Right atrium auricular region (tissue), 2 donors: Measurements from ENCODE around the gene RFPL2. TPM values are rescaled to one million over a fixed set of nuclear protein-coding genes. Genes with fewer than 3 reads are reported as not detected.

Source experiments
- DNase-seq: peaks from one replicate; pipeline ENCODE4 v3.0.0-alpha.2; 2019; ENCODE audit warnings: low spot score
- H3K27ac ChIP-seq, 2 donors: fragments of 200-600 bp; sonication (generic); 1 replicate in 1 of 2; 2 replicates in 1 of 2; pipeline ENCODE4 v1.5.1; 2016 to 2019
- H3K27me3 ChIP-seq, 2 donors: fragments of 200-600 bp; sonication (generic); one replicate each; pipeline versions ENCODE4 v1.5.1 to v1.6.0; 2017 to 2019
- H3K36me3 ChIP-seq: fragments of 200-600 bp; sonication (generic); one replicate; pipeline ENCODE4 v1.5.1; 2016
- H3K4me1 ChIP-seq, 2 donors: fragments of 200-600 bp; sonication (generic); one replicate each; pipeline versions ENCODE4 v1.5.1 to v1.6.0; 2017 to 2019
- H3K4me3 ChIP-seq, 2 donors: fragments of 200-600 bp; sonication (generic); 1 replicate in 1 of 2; 2 replicates in 1 of 2; pipeline ENCODE4 v1.5.1; 2017 to 2019; ENCODE audit warnings: mild to moderate bottlenecking in 1 of 2, moderate library complexity in 1 of 2
- H3K9me3 ChIP-seq, 2 donors: fragments of 200-600 bp; sonication (generic); one replicate each; pipeline ENCODE4 v1.5.1; 2019
- CTCF ChIP-seq, 2 donors: fragments of 200-600 bp; sonication (generic); IDR thresholded peaks; one replicate each; pipeline ENCODE4 v1.5.1; 2019; ENCODE audit warnings: antibody characterized with exemption in 2 of 2
- total RNA-seq, 2 donors: library from RNA; depleted of rRNA; stranded (reverse); fragments of >200 nt; gene quantifications; one replicate each; pipeline ENCODE4 v1.1.0, GENCODE V29; 2016

Gene RFPL2
- total RNA-seq: not detected

DNA sequence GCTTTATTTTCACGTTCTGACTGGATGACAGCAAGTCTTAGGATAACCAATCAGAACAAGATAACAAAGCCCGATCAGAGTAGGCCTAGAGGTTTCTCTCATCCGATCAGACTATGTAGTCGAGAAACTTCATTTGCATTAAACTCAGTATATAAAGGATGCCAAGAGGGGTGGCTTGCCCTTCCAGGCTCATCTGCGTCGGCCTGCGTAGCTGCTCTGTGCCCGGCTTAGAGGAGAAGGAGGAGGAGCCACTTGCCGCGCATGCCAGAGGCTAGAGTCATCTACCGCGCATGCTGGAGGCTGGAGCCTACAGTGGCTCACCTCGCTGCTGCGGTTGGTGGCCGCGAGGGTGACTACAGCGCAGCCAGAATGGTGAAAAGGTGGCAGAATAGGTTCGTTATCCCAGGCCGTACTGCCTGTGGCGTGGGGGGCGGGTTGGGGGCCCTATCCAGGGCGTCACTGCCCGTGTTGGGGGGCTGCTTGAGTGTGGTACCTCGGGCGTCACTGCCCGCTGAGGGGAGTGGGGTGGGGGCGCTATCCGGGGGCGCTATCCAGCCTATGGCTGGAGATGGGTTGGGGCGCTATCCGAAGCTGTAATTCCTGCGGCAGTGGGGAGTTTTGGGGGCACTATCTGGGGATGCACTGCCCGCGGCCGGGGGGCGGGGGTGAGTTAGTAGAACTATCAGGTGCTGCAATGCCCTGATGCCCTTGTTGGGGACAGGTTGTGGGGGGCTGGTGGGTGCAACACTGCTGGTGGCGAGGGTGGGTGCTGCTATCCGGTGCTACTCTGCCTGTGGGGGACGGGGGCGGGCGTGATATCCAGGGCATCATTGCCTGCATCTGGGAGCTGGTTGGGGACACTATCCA lies at the start of gene RFPL2:
Gene RFPL2 (minus strand): TSS at position 218 of the 867 bp plus-strand sequence. CDS start 2,622 bp downstream, outside the sequence.
- TF ChIP-seq CTCF (IDR thresholded peaks at IDR 0.05): no peak
- H3K27me3 ChIP-seq: no peaks in the 10 kb centered on the region
- H3K36me3 ChIP-seq: no peaks in the 10 kb centered on the region
- peak within 1 kb of the TSS in 1 of 2 donors; percentile 38 for H3K4me3 ChIP-seq
- no peaks in the 10 kb centered on the region for H3K9me3 ChIP-seq
- H3K4me1 ChIP-seq: peaks cover 0 to 16% of the 10 kb centered on the region in 2 donors
- H3K27ac ChIP-seq: no peak within 1 kb of the TSS
- no peak for DNase-seq

- no peak overlapping the region for H3K27ac ChIP-seq
- H3K9me3 ChIP-seq: no peaks in the 10 kb centered on the region
- no peaks in the 10 kb centered on the region for H3K4me1 ChIP-seq
- no peaks in the 10 kb centered on the region for H3K36me3 ChIP-seq
- H3K4me3 ChIP-seq: no peak overlapping the region
- no peak for DNase-seq
- H3K27me3 ChIP-seq: no peaks in the 10 kb centered on the region
- TF ChIP-seq CTCF (IDR thresholded peaks at IDR 0.05): no peak
These were observed 44.4 kb upstream of the RFPL2 start for GRCh38 chr22:32249231-32249630.

DNA sequence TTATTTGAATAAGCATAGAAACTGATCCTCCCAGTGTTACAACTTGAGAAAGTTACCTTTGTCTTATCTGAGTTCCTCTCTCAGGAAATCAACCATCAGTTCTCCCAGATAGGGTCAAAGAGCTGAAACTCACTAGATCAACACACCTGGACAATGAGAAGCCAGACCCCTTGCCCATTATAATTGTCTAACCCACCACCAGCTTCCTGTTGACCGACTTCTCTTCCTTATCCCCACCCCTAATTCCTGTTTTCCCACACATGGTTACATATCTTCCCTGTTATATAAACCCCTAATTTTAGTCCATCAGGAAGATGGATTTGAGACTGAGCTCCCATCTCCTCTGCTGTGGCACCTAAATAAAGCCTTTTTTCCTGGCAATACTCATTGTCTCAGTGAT lies 43.4 kb upstream of the RFPL2 start:
- Histone ChIP-seq H3K4me3 (no peak overlapping the region), H3K9me3 (no peaks in the 10 kb centered on the region), H3K4me1 (no peaks in the 10 kb centered on the region), H3K27me3 (no peaks in the 10 kb centered on the region), H3K27ac (no peak overlapping the region), H3K36me3 (no peaks in the 10 kb centered on the region)
- DNase-seq: no peak
- no peak for TF ChIP-seq CTCF (IDR thresholded peaks at IDR 0.05)

DNA sequence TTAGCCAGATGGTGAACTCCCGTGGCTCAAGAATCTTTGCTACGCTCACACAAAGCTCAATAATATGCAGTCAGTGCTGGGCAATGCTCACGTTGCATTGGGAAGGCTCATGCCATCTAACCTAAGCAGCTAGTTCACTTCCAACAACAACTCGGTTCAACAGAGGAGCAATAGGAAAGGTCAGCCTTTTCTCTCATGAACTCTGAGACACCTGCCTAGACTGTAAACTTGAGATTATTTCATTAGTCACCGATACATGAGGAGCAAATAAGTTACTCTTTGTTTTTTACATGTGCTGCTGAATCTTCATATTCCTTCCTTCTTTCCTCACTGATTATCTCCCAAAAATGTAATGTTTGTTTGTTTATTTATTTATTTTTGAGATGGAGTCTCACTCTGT lies 41.3 kb upstream of the RFPL2 start:
- TF ChIP-seq CTCF (IDR thresholded peaks at IDR 0.05): no peak
- Histone ChIP-seq H3K27me3 (no peaks in the 10 kb centered on the region), H3K9me3 (no peaks in the 10 kb centered on the region), H3K4me3 (no peak overlapping the region), H3K27ac (no peak overlapping the region), H3K4me1 (no peaks in the 10 kb centered on the region), H3K36me3 (no peaks in the 10 kb centered on the region)
- DNase-seq: no peak

DNA sequence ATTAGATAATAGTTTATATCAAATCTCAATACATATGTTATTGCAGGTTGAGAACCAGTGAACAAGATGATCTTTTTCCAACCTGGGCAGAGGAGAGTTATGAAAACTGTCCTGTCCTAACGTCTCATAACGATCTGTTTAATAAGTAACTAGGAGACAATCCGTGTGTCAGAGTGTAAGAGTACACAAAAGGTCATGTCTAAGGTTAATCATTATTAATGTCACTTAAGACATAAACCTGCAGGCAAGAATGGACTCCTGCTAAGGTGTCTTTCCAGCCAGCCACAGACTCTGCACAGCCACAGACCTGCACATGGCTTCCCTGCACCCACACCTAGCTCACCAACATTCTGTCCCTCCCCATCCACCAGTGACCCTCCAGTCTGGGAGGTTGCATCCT lies 40.2 kb upstream of the RFPL2 start:
- Histone ChIP-seq H3K4me1 (no peaks in the 10 kb centered on the region), H3K27me3 (no peaks in the 10 kb centered on the region), H3K36me3 (no peaks in the 10 kb centered on the region), H3K4me3 (no peak overlapping the region), H3K9me3 (no peaks in the 10 kb centered on the region), H3K27ac (no peak overlapping the region)
- no peak for DNase-seq
- TF ChIP-seq CTCF (IDR thresholded peaks at IDR 0.05): no peak
